HepG2 (cell line): ENCODE measurements around the gene ZNF273. TPM values are rescaled to one million over a fixed set of nuclear protein-coding genes. Genes with fewer than 3 reads are reported as not detected.
"Not testable (repeated sequence)": the region's sequence is repeated elsewhere in the genome, so short reads cannot be mapped to it uniquely, and the experiment has no call there.

Experiments
- ATAC-seq: fragments of 200-7000 bp; cut with Tn5 transposase; 3 replicates; pipeline ENCODE4 v1.9.1; 2020; ENCODE audit warnings: mild to moderate bottlenecking, moderate library complexity
- BruUV-seq: library from RNA; stranded (reverse); fragments of 400-500 nt; replicated peaks from 2 replicates; lab custom pipeline; 2021; lab: Mats Ljungman, UMichigan
- CTCF ChIA-PET: fragments of 300-600 bp; formaldehyde crosslinking; extraction: SDS; loops from one replicate; lab custom pipeline; 2021; ENCODE audit warnings: low total read pairs, inconsistent platforms, low intra/inter-chr PET ratio; lab: Yijun Ruan, JAX
- POLR2A ChIA-PET: fragments of 350-600 bp; sonication (Branson Sonifier 250); formaldehyde crosslinking; loops from one replicate; lab custom pipeline; 2020; ENCODE audit warnings: antibody characterized with exemption, inconsistent platforms; lab: Yijun Ruan, JAX
- DNase-seq: peaks from one replicate; pipeline ENCODE4 v3.0.0-alpha.2; 2015; ENCODE audit warnings: low spot score
- FAIRE-seq: peaks from 3 replicates; lab custom pipeline; 2011; peaks lifted over from hg19 to GRCh38; lab: Jason Lieb, UNC
- H2AFZ ChIP-seq: one replicate; pipeline ENCODE4 v1.6.1; 2011; ENCODE audit warnings: low read length, inconsistent platforms
- H3K27ac ChIP-seq: fragments of 300-600 bp; 3 replicates; pipeline ENCODE4 v1.8.0; 2011; ENCODE audit warnings: mixed run types, mild to moderate bottlenecking, mixed read lengths, low read length, inconsistent platforms; ENCODE audit not compliant: insufficient read depth; ENCODE audit errors: extremely low read length
- H3K27me3 ChIP-seq, 2 experiments: fragments of 200-600 bp in 1 of 2; 2 replicates in 1 of 2; 3 replicates in 1 of 2; pipeline versions ENCODE4 v1.6.0 to v1.8.0; 2011; ENCODE audit warnings: low read length in 2 of 2, mild to moderate bottlenecking in 2 of 2, moderate library complexity in 2 of 2, inconsistent platforms in 1 of 2; ENCODE audit not compliant: insufficient read depth in 2 of 2, control insufficient read depth in 1 of 2
- H3K36me3 ChIP-seq, 2 experiments: fragments of 200-600 bp in 1 of 2; replicated peaks in 1 of 2; 2 replicates in 1 of 2; 3 replicates in 1 of 2; pipeline versions ENCODE4 v1.5.1 to v1.8.0; 2011; ENCODE audit warnings: low read length in 2 of 2, inconsistent platforms in 1 of 2; ENCODE audit not compliant: insufficient read depth in 2 of 2, control insufficient read depth in 1 of 2
- H3K4me1 ChIP-seq: 2 replicates; pipeline ENCODE4 v1.5.1; 2012; ENCODE audit warnings: low read length, inconsistent platforms; ENCODE audit not compliant: insufficient read depth
- H3K4me2 ChIP-seq: 2 replicates; pipeline ENCODE4 v1.6.0; 2011; ENCODE audit warnings: low read depth, low read length, inconsistent platforms
- H3K4me3 ChIP-seq, 3 experiments: fragments of 200-600 bp in 1 of 3; sonication (generic), shearing (Covaris generic) in 1 of 3; replicated peaks in 1 of 3; 2 replicates each; pipeline ENCODE4 v1.5.1; 2011 to 2016; ENCODE audit warnings: low read length in 3 of 3, inconsistent platforms in 2 of 3, low read depth in 2 of 3, mild to moderate bottlenecking in 2 of 3, control low read depth in 1 of 3, mixed read lengths in 1 of 3; ENCODE audit not compliant: insufficient read depth in 1 of 3
- H3K79me2 ChIP-seq: one replicate; pipeline ENCODE4 v1.6.1; 2011; ENCODE audit warnings: low read length, inconsistent platforms; ENCODE audit not compliant: insufficient read depth
- H3K9ac ChIP-seq: 2 replicates; pipeline ENCODE4 v1.6.0; 2011; ENCODE audit warnings: mild to moderate bottlenecking, low read depth, low read length, inconsistent platforms; ENCODE audit not compliant: insufficient read depth
- H3K9me3 ChIP-seq: 2 replicates; pipeline ENCODE4 v1.5.1; 2012; ENCODE audit warnings: mild to moderate bottlenecking, low read length
- H4K20me1 ChIP-seq: 2 replicates; pipeline ENCODE4 v1.6.0; 2011; ENCODE audit warnings: inconsistent platforms, mild to moderate bottlenecking, low read length, moderate library complexity; ENCODE audit not compliant: insufficient read depth
- AGO1 ChIP-seq: fragments of 200-400 bp; formaldehyde crosslinking; IDR thresholded peaks from 2 replicates; pipeline ENCODE4 v1.6.1; 2017; ENCODE audit warnings: mild to moderate bottlenecking, low read depth, low read length, moderate library complexity; ENCODE audit not compliant: poor library complexity, severe bottlenecking
- HOXA3 ChIP-seq: sonication (generic); formaldehyde crosslinking; IDR thresholded peaks from 2 replicates; pipeline ENCODE4 v1.5.0; 2020; ENCODE audit warnings: missing genetic modification reagents
- MEIS1 ChIP-seq: sonication (generic); formaldehyde crosslinking; IDR thresholded peaks from 2 replicates; pipeline ENCODE4 v1.9.0; 2021; ENCODE audit warnings: mild to moderate bottlenecking, missing genetic modification reagents, moderate library complexity, borderline replicate concordance
- ZNF143 ChIP-seq: sonication (generic); formaldehyde crosslinking; IDR thresholded peaks from 2 replicates; pipeline ENCODE4 v1.4.0; 2020; ENCODE audit warnings: missing genetic modification reagents
- ZNF263 ChIP-seq: sonication (generic); formaldehyde crosslinking; IDR thresholded peaks from 2 replicates; pipeline ENCODE4 v1.4.0; 2020; ENCODE audit warnings: missing genetic modification reagents
- ZNF292 ChIP-seq: sonication (generic); formaldehyde crosslinking; IDR thresholded peaks from 2 replicates; pipeline ENCODE4 v1.8.1; 2022; ENCODE audit warnings: mild to moderate bottlenecking, low read depth, missing genetic modification reagents, borderline replicate concordance
- ZNF350 ChIP-seq: sonication (generic); formaldehyde crosslinking; IDR thresholded peaks from 2 replicates; pipeline ENCODE4 v1.4.0; 2020; ENCODE audit warnings: mild to moderate bottlenecking, low read depth, missing genetic modification reagents, borderline replicate concordance
- ZNF678 ChIP-seq: sonication (generic); formaldehyde crosslinking; IDR thresholded peaks from 2 replicates; pipeline ENCODE4 v1.4.0; 2020; ENCODE audit warnings: mild to moderate bottlenecking, missing genetic modification reagents
- ZNF768 ChIP-seq: sonication (generic); formaldehyde crosslinking; IDR thresholded peaks from 2 replicates; pipeline ENCODE4 v1.4.0; 2020; ENCODE audit warnings: missing genetic modification reagents
- ZNF878 ChIP-seq: sonication (generic); formaldehyde crosslinking; IDR thresholded peaks from 2 replicates; pipeline ENCODE4 v1.8.1; 2023; ENCODE audit warnings: mild to moderate bottlenecking, missing genetic modification reagents, moderate library complexity
- WGBS: methylation state at CpG from one replicate; pipeline ENCODE4 v1.1.6; 2017; ENCODE audit warnings: low lambda C conversion rate; 5-methylcytosine and 5-hydroxymethylcytosine counted together
- in situ Hi-C: cut with HindIII; loops from 2 replicates; pipeline ENCODE4 v1.10.0; 2017; ENCODE audit warnings: low pct_unique_long_range_greater_than_20kb; ENCODE audit not compliant: extremely low pct_ligation_motif_present
- intact Hi-C: fragments of 100-400 bp; cut with micrococcal nuclease; formaldehyde crosslinking; loops from one replicate; pipeline ENCODE4 v1.10.0; 2022; ENCODE audit not compliant: unreplicated experiment
- polyA plus RNA-seq, 8 experiments: library from polyadenylated mRNA; depleted of rRNA in 3 of 8; stranded (reverse) in 7 of 8; unstranded in 1 of 8; fragments of >200 nt; fragmentation: Illumina TruSeq in 4 of 8; extraction: Trizol in 4 of 8; gene quantifications; 2 replicates each; pipeline versions ENCODE4 v1.2.1 to v1.2.3, GENCODE V29; 2011 to 2016; ENCODE audit warnings: low read depth in 4 of 8, missing spikeins in 1 of 8, mixed read lengths in 1 of 8; ENCODE audit not compliant: insufficient read depth in 1 of 8
- total RNA-seq, 5 experiments: library from RNA; depleted of rRNA; stranded (reverse); fragments of >200 nt; fragmentation: Illumina TruSeq; extraction: Trizol; gene quantifications; 2 replicates each; pipeline ENCODE4 v1.2.3, GENCODE V29; 2016; ENCODE audit warnings: low read depth in 1 of 5

ZNF273 gene
- total and polyA plus RNA-seq, 2 of the 13 experiments (the other 11 are each of a cell fraction or from before 2014, with no cell fraction given) = 1.7 to 5.8 TPM

DNA sequence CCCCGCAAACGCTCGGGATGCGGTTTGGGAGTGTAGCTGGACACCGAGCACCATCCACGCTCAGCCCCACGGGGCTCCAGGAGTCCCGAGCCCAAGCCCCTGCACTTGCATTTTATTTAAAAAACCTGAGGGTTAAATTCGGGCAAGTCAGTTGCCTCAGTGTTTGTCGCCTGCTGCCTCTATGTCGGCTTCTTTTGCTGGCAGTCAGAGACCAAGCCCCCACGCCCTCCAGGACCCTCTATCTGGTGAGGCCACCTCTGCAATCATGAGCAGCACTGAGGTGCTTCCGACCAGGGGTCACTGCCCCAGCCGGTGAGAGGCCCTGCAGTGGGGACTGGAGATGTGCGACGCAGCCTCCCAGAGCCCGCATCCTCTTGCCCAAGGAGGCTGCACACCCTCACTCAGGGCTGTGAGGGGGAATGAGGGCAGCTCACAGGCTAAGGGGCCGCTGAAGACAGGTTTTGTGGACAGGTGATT lies 13.3 kb upstream of the ZNF273 start:
- H3K4me3 ChIP-seq = peak overlapping the region; percentile 54 to 80 (median 76)
- intact Hi-C loops (loop anchor here (2.0 kb wide), 1 partner anchor 55 kb away; no protein-coding TSS in a partner anchor), in situ Hi-C loops (no loop called here)
- peak overlapping the region; percentile 99 for H3K4me2 ChIP-seq
- H3K79me2 ChIP-seq = no peaks in the 10 kb centered on the region
- ChIA-PET CTCF (no interaction called here), POLR2A (no interaction called here)
- H2AFZ ChIP-seq = no peak overlapping the region
- no peak overlapping the region for H3K27ac ChIP-seq
- peaks cover 33% of the 10 kb centered on the region for H3K4me1 ChIP-seq
- no peaks in the 10 kb centered on the region for H3K9me3 ChIP-seq
- H3K27me3 ChIP-seq = peaks cover 16 to 57% of the 10 kb centered on the region in 2 experiments; a peak in 3 of 5 replicates
- TF ChIP-seq AGO1 (no peak), ZNF878 (CRISPR knock-in tag) (no peak), HOXA3 (CRISPR knock-in tag) (no peak), ZNF143 (CRISPR knock-in tag) (no peak), ZNF678 (CRISPR knock-in tag) (no peak), MEIS1 (CRISPR knock-in tag) (no peak)
- no peaks in the 10 kb centered on the region for H3K36me3 ChIP-seq
- no peak for FAIRE-seq
- H3K9ac ChIP-seq = peak overlapping the region; percentile 33; the same call in 1 of the 2 replicates
- no peaks in the 10 kb centered on the region for H4K20me1 ChIP-seq
- no peak for DNase-seq
- no TSS peak for BruUV-seq
- ATAC-seq = peak; percentile 58
- WGBS = 0% methylated on average over 1 of the region's 18 CpGs

DNA sequence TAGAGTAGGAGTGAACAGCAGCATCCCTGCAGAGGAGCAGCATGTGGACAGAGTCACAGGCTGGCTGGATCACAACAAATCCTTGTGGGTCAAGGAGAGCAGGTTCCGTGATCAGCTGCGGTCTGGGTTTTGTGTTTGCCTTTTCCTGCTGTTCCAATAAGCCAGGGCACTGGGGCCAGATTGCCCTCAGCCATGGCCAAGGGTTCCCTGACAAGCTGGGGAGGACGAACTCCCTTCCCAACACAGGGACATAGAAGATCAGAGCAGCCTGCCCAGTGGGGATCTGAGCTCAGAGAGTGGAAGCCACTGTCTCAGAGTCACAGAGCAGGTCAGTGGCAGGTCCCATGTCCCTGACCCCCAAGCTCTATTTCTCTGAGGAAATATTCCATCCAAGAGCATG lies 12.8 kb upstream of the ZNF273 start:
- FAIRE-seq, H4K20me1 ChIP-seq, H2AFZ ChIP-seq, H3K36me3 ChIP-seq, POLR2A ChIA-PET, H3K27ac ChIP-seq, CTCF ChIA-PET, H3K9me3 ChIP-seq, H3K9ac ChIP-seq, BruUV-seq, DNase-seq, intact Hi-C loops, H3K79me2 ChIP-seq, in situ Hi-C loops: not testable (repeated sequence)
- WGBS = 20% methylated on average over 3 of the region's 3 CpGs
- Histone ChIP-seq H3K4me3 (peak overlapping the region in 1 of 3 experiments; percentile 80; a peak in 1 of 6 replicates), H3K27me3 (peaks cover 14 to 52% of the 10 kb centered on the region in 2 experiments; a peak in 3 of 5 replicates), H3K4me2 (peak overlapping the region; percentile 99), H3K4me1 (peaks cover 33% of the 10 kb centered on the region)
- ATAC-seq = peak; percentile 12
- TF ChIP-seq ZNF350 (0 out of 2 replicates have a peak, but pooled peaks have one; percentile 19), ZNF263 (CRISPR knock-in tag) (peak; percentile 34; the same call in 1 of the 2 replicates), ZNF768 (CRISPR knock-in tag) (peak; percentile 86), ZNF292 (0 out of 2 replicates have a peak, but pooled peaks have one; percentile 21)
